ENCODE measurements around the gene CSNK1G1. TPM values are rescaled to one million over a fixed set of nuclear protein-coding genes. Genes with fewer than 3 reads are reported as not detected.

The CSNK1G1 gene
- total and polyA plus RNA-seq, 2 of the 8 experiments (the other 6 are each of a cell fraction or from before 2014, with no cell fraction given): 6.0 to 12.9 TPM

GRCh38 chr15:64251658-64252057 is 104.3 kb downstream of the CSNK1G1 start:
- H2BK12ac ChIP-seq (ENCODE audit: low read depth, low read length): no peak overlapping the region
- H3K79me2 ChIP-seq (ENCODE audit: control insufficient read depth in 1 of 2, insufficient read depth in 2 of 2, low read length in 2 of 2): no peaks in the 10 kb centered on the region
- H2BK20ac ChIP-seq (ENCODE audit: low read length): no peak overlapping the region
- H3K27ac ChIP-seq (ENCODE audit: low read depth, low read length): no peak overlapping the region
- no peaks in the 10 kb centered on the region; the same call in 1 of the 2 replicates for H3K79me1 ChIP-seq (ENCODE audit: low read depth, low read length)
- ChIA-PET CTCF (ENCODE audit: partially characterized antibody) (interaction anchor here (1.0 kb wide), 1 partner anchor 83 kb away, joined by 3 read pairs; no protein-coding TSS in a partner anchor), POLR2A (ENCODE audit: partially characterized antibody) (no interaction called here)
- H2BK15ac ChIP-seq (ENCODE audit: low read length): no peak overlapping the region
- H4K8ac ChIP-seq (ENCODE audit: extremely low read depth, insufficient read depth, low read length): no peak overlapping the region
- no peak overlapping the region for H2BK120ac ChIP-seq (replicated peaks; ENCODE audit: low read depth, low read length)
- no peak for DNase-seq (ENCODE audit: low read depth in 1 of 2, low spot score in 2 of 2)
- H3K36me3 ChIP-seq (ENCODE audit: control insufficient read depth in 2 of 4, insufficient read depth in 4 of 4, low read length in 3 of 4): no peaks in the 10 kb centered on the region
- TF ChIP-seq POU5F1 (IDR thresholded peaks at IDR 0.05; ENCODE audit: low read depth, low read length) (no peak), BACH1 (IDR thresholded peaks at IDR 0.05; ENCODE audit: low read length) (no peak), ZNF274 (IDR thresholded peaks at IDR 0.05; ENCODE audit: borderline replicate concordance, extremely low read depth, low read length) (no peak)
- H3K4me3 ChIP-seq (ENCODE audit: extremely low read depth in 1 of 4, insufficient read depth in 2 of 4, low read depth in 3 of 4, low read length in 4 of 4): no peak overlapping the region
- no peaks in the 10 kb centered on the region for H3K23me2 ChIP-seq (ENCODE audit: low read depth, low read length)
- H3K9me3 ChIP-seq (ENCODE audit: insufficient read depth in 2 of 2, low read depth in 1 of 2, low read length in 1 of 2): no peaks in the 10 kb centered on the region
- no peak overlapping the region for H2AK5ac ChIP-seq (ENCODE audit: low read depth, low read length)
- no peak overlapping the region for H3K56ac ChIP-seq (replicated peaks; ENCODE audit: insufficient read length, low read depth, low read length)
- no peak overlapping the region for H3K4me2 ChIP-seq (ENCODE audit: insufficient read depth in 1 of 2, low read depth in 2 of 2, low read length in 2 of 2)
- H2BK5ac ChIP-seq (ENCODE audit: low read depth, low read length): no peak overlapping the region
- H3K27me3 ChIP-seq (replicated peaks in 1 of 4; ENCODE audit: control insufficient read depth in 3 of 4, extremely low read depth in 1 of 4, insufficient read depth in 3 of 4, low read length in 3 of 4): no peaks in the 10 kb centered on the region
- H4K20me1 ChIP-seq (replicated peaks in 1 of 2; ENCODE audit: control insufficient read depth in 1 of 2, insufficient read depth in 2 of 2, low read length in 2 of 2): no peaks in the 10 kb centered on the region
- H4K5ac ChIP-seq (ENCODE audit: insufficient read length, low read depth, low read length): no peak overlapping the region
- no peak overlapping the region for H3K14ac ChIP-seq (ENCODE audit: insufficient read length)
- no peak overlapping the region for H3K23ac ChIP-seq (ENCODE audit: insufficient read length)
- H4K91ac ChIP-seq (replicated peaks; ENCODE audit: insufficient read length, low read length): no peak overlapping the region
- no peak overlapping the region for H2AFZ ChIP-seq (ENCODE audit: low read length)
- no peak overlapping the region for H3K4ac ChIP-seq (replicated peaks; ENCODE audit: insufficient read length, low read depth, low read length)
- no peak overlapping the region for H3K9ac ChIP-seq (replicated peaks in 1 of 4; ENCODE audit: extremely low read depth in 1 of 4, low read depth in 3 of 4, low read length in 3 of 4)
- FAIRE-seq: no peak
- no peak overlapping the region for H3K18ac ChIP-seq (ENCODE audit: extremely low read depth, low read length)
- peaks cover 0 to 7% (median 4%) of the 10 kb centered on the region in 4 experiments; a peak in 4 of 7 replicates for H3K4me1 ChIP-seq (replicated peaks in 1 of 4; ENCODE audit: control insufficient read depth in 3 of 4, insufficient read depth in 4 of 4, low read length in 3 of 4)
